H54 (cell line): ENCODE measurements around the gene WDFY2.
"Not testable (repeated sequence)": the region's sequence is repeated elsewhere in the genome, so short reads cannot be mapped to it uniquely, and the experiment has no call there.

ENCODE experiments used
- DNase-seq: peaks from one replicate; pipeline ENCODE4 v3.0.0; 2011; ENCODE audit warnings: low spot score, mixed read lengths; ENCODE audit not compliant: insufficient read length
- FAIRE-seq: peaks from 3 replicates; lab custom pipeline; 2011; peaks lifted over from hg19 to GRCh38; lab: Jason Lieb, UNC
- POLR2A ChIP-seq: IDR thresholded peaks from 2 replicates; pipeline ENCODE4 v1.6.1; 2011; ENCODE audit warnings: low read depth, mild to moderate bottlenecking, low read length

WDFY2 gene

DNA sequence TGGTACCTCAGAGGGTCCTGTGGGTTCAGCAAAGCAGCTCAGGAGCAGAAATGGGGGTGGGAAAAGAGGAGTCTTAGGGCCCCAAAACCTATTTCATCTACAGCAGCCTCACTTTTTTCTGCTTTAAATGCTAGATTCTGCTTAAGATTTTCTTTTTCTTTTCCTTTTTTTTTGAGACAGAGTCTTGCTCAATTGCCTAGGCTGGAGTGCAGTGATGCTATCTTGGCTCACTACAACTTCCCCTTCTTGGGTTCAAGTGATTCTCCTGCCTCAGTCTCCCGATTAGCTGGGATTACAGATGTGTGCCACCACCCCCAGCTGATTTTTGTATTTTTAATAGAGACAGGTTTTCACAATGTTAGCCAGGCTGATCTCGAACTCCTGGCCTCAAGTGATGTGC, 30.7 kb upstream of the WDFY2 start:
- DNase-seq (no peak), FAIRE-seq (no peak)
- TF ChIP-seq POLR2A = no peak

DNA sequence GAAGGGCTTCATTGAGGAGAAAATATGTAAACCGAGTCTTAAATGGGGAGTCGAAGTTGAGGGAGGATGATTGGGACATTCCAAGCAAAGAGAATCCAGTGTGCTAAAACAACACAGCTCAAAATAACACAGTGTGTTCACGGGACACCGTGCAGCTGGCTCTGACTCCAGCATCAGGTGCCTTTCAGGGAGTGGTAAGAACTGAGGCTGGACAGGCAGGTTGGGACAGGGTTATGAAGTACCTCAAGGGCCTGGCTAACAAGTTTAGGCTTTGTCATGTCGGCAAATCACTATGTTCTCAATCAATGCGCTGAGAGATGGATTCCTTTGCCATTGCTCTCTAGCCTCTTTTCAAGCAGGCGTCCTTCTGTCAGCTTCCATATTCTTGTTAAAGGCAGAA, 27.5 kb upstream of the WDFY2 start:
- TF ChIP-seq POLR2A = no peak
- FAIRE-seq = no peak
- no peak for DNase-seq

DNA sequence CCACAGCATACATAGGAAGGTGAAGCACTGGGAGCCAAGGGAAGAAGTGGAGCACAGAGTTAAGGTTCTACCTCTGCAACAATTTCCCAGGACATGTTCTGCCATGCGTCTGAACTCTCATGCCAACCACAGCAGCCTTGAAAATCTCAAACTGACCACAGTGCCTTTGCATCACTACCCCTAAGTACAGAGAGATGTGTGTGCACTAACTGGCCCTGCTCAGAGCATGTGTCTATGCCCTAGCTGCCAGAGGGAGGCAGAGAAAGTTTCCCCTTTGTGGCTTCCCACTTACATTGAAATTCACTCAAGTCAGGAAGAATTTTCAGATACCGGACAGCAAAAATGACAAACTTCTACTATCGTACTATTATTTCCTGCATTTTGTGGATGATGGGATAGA, 26.8 kb upstream of the WDFY2 start:
- FAIRE-seq (no peak), DNase-seq (no peak)
- no peak for TF ChIP-seq POLR2A

DNA sequence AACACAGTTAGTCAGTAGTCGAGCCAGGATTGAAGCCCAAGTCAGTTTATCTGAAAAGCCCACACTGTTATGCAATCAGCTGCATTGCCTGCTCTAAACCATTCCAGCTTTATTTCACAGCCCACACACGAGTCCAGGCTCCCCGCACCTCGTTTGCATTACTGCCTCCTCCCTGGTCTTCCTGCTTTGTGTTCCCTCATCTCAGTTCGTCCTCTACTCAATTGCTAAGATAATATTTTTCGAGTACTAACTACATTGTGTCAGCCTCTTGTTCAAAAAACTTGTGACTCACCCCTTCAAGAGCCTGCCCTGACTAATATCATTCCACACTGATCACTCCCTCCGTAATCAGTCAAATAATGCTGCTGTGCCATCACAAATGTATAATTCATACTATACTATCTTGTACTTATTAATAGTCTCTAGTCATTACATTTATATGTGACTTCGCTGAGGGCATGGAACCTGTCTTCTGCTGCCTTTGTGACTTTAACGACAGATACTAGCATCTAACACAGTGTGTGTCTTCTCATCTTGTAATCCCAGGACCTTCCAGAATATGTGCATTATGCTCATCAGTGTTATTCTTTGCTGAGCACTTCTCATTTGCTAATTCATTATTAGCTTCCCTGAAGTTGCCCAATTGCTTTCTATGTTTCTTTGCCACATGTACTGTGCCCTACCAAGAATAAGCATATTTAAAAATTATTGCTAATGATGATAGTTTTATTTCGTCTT, 26.2 kb upstream of the WDFY2 start:
- FAIRE-seq (no peak), DNase-seq (peak; percentile 12)
- no peak for TF ChIP-seq POLR2A

DNA sequence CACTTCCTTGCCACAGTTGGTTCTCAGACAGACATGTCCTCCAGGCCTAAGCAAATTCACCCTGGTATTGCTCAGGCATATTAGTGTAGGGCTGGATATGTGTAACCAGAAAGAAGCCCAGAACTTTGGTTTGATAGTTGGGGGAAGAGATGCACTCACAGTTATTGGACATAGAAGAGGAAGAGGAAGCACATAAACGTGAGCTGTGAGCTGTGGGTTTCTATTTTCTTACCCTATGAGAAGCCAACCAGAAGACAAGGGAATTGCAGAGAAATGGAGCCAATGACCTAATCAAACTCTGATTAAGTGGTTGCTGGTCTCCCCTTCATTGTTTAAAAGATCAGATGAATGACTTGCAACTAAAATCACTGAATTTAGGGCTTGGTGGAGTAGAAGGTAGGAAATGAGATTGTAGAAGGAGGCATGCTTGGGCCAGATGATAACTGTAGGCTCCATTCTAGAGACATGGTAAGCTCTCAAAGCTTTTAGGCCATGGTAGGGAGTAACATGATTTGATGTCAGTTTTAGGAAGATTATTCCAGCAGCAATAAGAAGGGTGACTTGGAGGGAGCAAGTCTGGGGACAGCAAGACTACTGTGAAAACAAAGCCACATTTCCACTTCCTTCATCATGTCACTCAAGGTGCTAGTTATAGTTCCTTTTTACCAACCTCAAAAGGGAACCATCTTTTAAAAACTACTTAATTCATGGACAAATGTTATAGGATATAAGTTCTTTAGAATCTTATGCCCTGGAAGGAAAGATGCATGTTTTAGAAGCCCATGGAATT, 24.1 kb upstream of the WDFY2 start:
- no peak for TF ChIP-seq POLR2A
- FAIRE-seq = no peak
- DNase-seq = no peak

DNA sequence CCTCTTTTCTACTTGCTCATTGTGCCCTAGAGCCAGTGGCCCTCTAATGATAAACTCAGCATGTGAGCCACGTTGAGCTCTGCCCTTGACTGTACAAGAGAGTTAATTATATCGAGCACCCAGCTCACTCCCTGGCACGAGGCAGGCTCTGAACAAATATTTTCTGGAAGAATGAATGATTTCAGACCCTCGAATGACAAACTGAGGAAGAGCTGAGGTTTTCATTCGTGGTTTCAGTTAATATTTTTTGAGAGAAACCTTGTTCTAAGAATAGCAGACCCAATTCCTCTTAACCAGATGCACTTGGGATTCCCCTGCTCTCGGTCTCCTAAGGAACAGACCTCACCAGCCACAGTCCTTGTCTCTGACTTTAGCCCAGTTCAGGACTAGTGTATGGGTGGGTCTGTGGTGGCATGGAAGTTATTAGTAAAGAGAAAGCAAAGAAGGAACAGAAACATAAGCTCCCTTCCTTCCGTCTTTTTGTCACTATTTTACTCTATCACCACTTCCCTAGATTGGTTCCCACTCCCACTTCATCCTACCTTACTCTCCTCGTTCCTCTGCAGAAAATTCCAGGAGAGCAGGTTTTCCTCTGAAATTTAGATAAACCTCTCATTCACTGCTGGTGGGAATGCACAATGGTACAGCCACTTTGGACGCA, 22.1 kb upstream of the WDFY2 start:
- FAIRE-seq (no peak), DNase-seq (no peak)
- no peak for TF ChIP-seq POLR2A

DNA sequence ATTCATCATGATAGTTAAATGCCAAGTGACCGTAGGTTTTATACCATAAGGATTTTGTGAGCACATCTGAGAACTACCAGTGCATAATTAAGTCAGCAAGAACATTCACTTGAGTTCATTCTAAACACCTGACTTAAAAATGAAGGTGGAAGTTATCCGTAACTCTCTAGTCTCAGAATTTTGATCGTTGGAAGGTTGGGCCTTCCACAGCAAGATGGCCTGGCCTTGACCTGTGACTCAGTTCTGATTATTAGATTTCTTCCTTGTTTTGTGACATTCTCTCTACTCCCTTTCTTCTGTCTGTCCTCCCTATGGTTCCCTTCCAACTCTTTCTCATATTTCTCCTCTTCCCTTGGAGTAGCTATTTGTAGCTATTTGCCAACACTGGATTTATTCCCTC, 20.0 kb upstream of the WDFY2 start:
- DNase-seq = no peak
- no peak for TF ChIP-seq POLR2A
- FAIRE-seq = no peak

DNA sequence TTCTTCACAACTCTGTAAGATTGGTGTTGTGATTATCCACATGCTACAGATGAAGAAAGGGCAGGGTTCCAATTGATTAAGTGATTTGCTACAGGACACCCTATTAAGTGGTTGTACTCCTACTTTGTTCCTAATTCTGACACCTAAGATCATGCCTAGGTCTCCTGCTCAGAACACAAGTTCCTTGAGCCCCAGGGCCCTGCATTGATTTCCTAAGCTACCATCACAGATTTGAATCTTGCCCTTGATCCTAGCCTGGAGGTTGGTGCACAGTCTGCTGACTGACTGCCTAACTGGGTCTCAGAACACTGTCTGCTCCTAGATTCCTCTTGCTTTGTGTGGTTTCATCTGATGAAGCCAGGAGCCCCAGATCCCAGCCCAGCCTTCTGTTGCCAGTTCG, 19.6 kb upstream of the WDFY2 start:
- DNase-seq (no peak), FAIRE-seq (no peak)
- no peak for TF ChIP-seq POLR2A

DNA sequence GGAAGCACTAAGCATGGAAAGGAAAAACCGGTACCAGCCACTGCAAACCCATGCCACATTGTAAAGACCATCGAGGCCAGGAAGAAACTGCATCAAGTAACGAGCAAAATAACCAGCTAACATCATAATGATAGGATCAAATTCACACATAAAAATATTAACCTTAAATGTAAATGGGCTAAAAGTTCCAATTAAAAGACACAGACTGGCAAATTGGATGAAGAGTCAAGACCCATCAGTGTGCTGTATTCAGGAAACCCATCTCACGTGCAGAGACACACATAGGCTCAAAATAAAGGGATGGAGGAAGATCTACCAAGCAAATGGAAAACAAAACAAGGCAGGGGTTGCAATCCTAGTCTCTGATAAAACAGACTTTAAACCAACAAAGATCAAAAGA, 15.3 kb upstream of the WDFY2 start:
- not testable (repeated sequence) for FAIRE-seq

DNA sequence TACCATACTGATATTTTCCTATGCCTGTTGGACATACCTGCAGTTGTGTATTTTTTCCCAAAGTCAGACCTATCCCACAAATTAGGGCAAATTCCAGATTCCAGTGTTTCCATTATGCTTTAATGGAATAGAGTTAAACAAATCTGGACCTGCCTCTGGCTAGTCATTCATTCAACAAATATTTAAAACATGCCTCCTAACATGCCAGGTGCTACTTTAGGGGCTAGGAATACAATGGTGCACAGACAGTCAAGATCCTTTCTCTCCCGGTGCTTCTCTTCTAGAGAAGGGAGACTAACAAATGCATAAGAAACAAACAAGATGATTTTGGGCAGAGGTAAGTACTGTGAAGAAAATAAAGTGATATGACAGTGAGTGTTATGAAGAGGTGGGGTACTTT, 7.5 kb upstream of the WDFY2 start:
- TF ChIP-seq POLR2A = no peak
- DNase-seq (no peak), FAIRE-seq (no peak)

More for the DNA sequence above, 15.3 kb upstream of the WDFY2 start:
- not testable (repeated sequence) for DNase-seq

DNA sequence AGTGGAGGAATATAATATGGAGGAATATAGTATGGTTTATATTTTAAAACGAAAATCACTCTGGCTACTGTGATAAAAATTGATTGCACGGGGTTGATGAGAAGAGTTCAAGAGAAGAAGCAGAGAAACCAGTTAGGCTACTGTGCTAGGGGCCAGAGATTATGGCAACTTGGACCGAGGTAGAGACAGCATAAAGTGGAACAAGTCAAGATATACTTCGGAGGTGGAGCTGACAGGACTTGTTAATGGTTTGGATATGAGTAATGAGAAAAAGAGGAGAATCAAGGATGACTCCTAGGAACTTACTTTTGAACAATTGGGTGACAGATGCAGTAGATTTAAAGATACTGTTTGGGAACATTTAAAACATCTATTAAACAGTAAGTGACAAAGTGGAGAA, 6.6 kb upstream of the WDFY2 start:
- DNase-seq (no peak), FAIRE-seq (no peak)
- TF ChIP-seq POLR2A = no peak

DNA sequence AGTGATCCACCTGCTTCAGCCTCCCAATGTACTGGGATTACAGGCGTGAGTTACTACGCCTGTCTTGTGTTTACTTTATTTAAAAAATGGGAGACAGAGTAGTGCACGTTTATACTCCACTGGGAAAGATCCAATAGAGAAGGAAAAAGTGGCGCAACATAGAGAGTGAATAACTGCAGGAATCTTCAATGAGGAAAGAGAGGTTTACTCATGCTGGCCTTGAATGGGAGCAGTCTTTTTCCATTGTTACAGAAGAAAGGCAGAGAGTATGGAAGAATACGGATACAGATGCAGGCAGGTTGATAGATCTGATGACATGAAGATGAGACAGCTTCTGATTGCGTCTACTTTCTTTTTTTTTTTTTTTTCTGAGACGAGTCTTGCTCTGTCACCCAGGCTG, 4.6 kb upstream of the WDFY2 start:
- DNase-seq (no peak), FAIRE-seq (no peak)
- no peak for TF ChIP-seq POLR2A

DNA sequence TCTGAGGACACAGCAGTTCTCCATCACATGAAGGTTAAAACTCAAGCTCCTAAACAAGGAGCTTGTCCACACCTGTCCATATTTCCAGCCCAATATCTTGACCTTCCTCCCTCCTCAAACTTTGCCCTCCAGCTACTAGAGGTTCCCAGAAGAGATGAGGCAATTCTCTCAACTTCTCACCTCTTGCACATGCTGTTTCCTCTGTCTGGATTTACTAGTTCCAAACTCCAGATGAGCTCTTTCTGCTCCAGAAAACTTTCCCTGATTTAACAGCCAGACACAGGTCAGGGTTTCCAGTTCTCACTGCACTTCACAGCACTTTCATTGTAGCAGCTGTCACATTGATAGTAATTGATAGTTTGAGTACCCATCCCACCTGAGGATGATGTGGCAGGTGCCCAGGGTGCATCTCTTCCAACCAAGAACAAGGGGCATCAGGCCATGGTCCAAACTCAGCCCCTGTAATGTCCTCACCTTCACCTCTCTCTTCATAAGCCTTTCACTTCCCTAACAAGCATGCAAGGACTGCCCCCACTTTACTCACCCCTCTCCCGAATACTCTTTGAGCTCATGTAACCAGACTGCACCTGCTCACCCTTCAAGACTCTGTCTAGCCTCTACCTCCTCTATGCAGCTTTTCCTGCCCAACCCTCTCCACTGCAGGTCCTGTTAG, 3.0 kb upstream of the WDFY2 start:
- FAIRE-seq (no peak), DNase-seq (no peak)
- no peak for TF ChIP-seq POLR2A

DNA sequence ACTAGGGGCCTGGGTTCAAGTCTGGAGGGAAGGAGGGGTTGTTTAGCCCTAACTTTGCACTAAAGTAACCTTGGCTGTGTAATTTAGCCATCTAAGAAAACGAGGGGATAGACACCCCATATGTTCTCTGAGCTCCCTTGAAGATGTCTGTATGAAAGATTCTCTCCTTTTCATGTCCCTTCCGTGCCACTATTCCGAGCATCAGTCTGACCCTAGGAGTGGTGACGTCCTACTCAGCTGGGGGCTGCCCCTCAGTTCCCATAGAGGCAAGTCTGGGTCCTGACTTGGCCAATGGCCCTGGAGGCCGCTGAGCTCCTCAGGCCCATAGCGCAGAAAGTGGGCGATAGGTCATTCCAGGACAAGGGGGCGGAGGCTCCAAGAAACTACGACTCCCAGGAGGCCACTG, 790 bp upstream of the WDFY2 start:
- no peak for FAIRE-seq

More for the DNA sequence above, 790 bp upstream of the WDFY2 start:
- no peak for DNase-seq
- peak; percentile 17; the same call in 1 of the 2 replicates for TF ChIP-seq POLR2A
